Activated CD4-positive, alpha-beta T cell treated with anti-CD3 and anti-CD28 coated beads, Interleukin-2, amount 10 ng/mL, durations not matched to agents 24 days and 14 days (primary cell): Measurements from ENCODE around the gene SYPL1. TPM values are rescaled to one million over a fixed set of nuclear protein-coding genes. Genes with fewer than 3 reads are reported as not detected.

Experiments
- DNase-seq: peaks from one replicate; pipeline ENCODE4 v3.0.0; 2022
- H3K27ac Mint-ChIP-seq: one replicate; pipeline ENCODE4 v1.8.0; 2022; ENCODE audit warnings: mild to moderate bottlenecking, mixed read lengths
- H3K27me3 Mint-ChIP-seq: one replicate; pipeline ENCODE4 v1.8.0; 2022; ENCODE audit warnings: mixed read lengths
- H3K36me3 Mint-ChIP-seq: one replicate; pipeline ENCODE4 v1.8.0; 2022; ENCODE audit warnings: low read depth, mild to moderate bottlenecking, mixed read lengths
- H3K4me1 Mint-ChIP-seq: one replicate; pipeline ENCODE4 v1.8.0; 2021; ENCODE audit warnings: mixed read lengths
- H3K4me3 Mint-ChIP-seq: one replicate; pipeline ENCODE4 v1.8.0; 2022; ENCODE audit warnings: mild to moderate bottlenecking, moderate library complexity, mixed read lengths
- H3K9me3 Mint-ChIP-seq: one replicate; pipeline ENCODE4 v1.8.0; 2021; ENCODE audit warnings: mixed read lengths
- intact Hi-C: fragments of 100-400 bp; cut with micrococcal nuclease; formaldehyde crosslinking; loops from one replicate; pipeline ENCODE4 v1.15.1; 2023
- total RNA-seq: library from RNA; stranded (reverse); gene quantifications from 2 replicates; pipeline ENCODE4 v1.2.3, GENCODE V29; 2022

SYPL1 gene
- total RNA-seq, 1 donor from 2014 or later, result 27.2 TPM

DNA sequence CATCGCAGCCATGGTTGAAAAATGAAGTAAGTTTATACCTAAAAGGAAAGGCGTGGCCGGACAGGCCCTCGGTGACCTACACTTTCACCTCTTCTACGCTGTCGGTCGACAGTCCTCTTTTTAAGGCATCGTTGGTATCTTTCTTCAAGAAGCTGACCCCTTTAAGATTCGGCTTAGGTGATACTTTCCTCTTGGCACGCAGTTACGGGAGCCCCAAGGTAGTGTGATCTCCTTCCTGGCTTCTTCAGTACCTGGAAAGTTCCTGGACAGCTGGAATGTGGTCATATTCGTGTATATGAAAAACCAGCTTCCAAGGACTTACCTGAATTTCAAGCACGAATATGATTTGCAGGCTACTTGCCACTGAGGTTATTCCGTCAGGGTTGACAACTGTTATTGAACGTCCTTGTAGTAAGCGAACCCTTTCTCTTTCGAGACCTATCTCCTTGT lies 885 bp upstream of the SYPL1 start:
- H3K27me3 Mint-ChIP-seq, result peaks cover 3% of the 10 kb centered on the region
- H3K4me1 Mint-ChIP-seq, result peaks cover 44% of the 10 kb centered on the region
- H3K9me3 Mint-ChIP-seq, result no peaks in the 10 kb centered on the region

DNA sequence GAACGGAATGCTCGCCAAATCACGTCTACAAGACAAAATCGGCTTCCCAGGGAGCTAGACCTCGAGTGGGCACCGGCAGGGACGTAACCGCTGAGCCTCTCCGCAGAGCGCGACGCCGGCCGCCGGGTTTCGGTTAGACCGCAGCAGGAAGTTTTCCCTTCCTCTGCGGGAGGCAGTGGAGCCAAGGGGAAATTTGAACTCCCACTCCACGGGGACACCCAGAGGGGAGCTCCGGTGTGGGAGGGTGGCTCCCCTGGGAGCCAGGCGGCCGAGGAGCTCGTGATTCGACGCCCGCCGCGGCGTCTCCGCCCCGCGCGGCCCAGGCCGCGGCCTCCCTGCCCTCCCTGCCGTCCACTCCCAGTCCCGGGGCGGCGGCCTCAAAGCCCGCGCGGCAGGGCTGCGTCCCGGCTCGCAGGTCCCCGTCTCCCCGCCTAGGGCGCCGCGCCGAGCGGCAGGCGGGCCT lies 426 bp downstream of the SYPL1 start:
- H3K4me3 Mint-ChIP-seq, result peak overlapping the region; percentile 86
- intact Hi-C loops, result loop anchor here (1.0 to 5.0 kb wide), 3 partner anchors 40 to 1631 kb away; partner anchors contain the start of gene CBLL1
- peaks cover 3% of the 10 kb centered on the region for H3K27me3 Mint-ChIP-seq
- H3K9me3 Mint-ChIP-seq, result no peaks in the 10 kb centered on the region
- H3K27ac Mint-ChIP-seq, result peak overlapping the region; percentile 92
- H3K36me3 Mint-ChIP-seq, result peaks cover 6% of the 10 kb centered on the region
- H3K4me1 Mint-ChIP-seq, result peaks cover 44% of the 10 kb centered on the region
- DNase-seq, result peak; percentile 88

More for the DNA sequence above, 885 bp upstream of the SYPL1 start:
- intact Hi-C loops, result loop anchor here (1.0 to 5.0 kb wide), 3 partner anchors 42 to 1629 kb away; partner anchors contain the start of gene CBLL1
- H3K27ac Mint-ChIP-seq, result peak overlapping the region; percentile 92
- peaks cover 2% of the 10 kb centered on the region for H3K36me3 Mint-ChIP-seq
- H3K4me3 Mint-ChIP-seq, result peak overlapping the region; percentile 86
- DNase-seq, result peak; percentile 57

DNA sequence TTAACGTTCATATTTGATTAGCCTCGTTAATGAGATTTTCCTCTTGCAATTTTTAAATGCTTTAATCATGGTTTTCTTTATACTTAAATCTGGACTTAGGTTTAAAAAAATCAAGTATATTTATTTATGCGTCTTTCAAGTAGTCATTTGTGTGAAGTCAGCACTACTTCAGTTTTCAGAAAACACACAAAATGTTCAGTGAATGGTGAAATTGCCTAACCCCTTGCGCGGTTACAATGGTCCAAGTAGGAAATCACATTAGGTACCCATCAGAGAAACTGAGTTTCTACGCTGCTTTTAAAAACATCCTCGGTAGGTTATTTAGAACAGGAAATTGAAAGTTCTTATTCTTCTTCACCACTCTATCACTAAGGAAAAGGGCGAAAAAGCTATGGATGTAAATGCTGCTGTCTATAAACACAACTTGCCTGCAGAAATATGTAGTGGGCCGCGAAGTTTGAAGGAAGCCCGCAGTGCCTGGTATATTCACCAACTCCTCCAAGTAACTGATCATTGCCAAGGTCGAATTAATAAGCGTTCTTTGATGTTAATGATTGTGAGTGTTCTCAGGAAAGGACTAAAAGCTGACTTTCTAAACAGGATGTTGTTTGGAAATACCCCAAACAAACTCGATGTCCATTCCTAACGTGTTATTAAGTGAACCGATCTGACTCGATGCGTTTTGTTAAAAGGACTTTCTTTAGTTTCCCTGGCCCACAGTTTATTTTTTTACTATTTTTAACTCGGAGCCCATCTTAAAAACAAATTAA lies 1.0 kb downstream of the SYPL1 start:
- DNase-seq, result peak; percentile 61
- Mint-ChIP-seq H3K27ac (peak overlapping the region; percentile 83), H3K4me1 (peaks cover 42% of the 10 kb centered on the region), H3K27me3 (peaks cover 3% of the 10 kb centered on the region), H3K36me3 (peaks cover 6% of the 10 kb centered on the region), H3K4me3 (peak overlapping the region; percentile 84), H3K9me3 (no peaks in the 10 kb centered on the region)
- intact Hi-C loops, result loop anchor here (5.0 kb wide), 1 partner anchor 1631 kb away; the partner anchor contains the start of gene CBLL1

GRCh38 chr7:106110238-106110560 lies 1.9 kb downstream of the SYPL1 start:
- H3K4me3 Mint-ChIP-seq, result peak overlapping the region; percentile 62
- H3K4me1 Mint-ChIP-seq, result peaks cover 47% of the 10 kb centered on the region
- peaks cover 3% of the 10 kb centered on the region for H3K27me3 Mint-ChIP-seq
- peak overlapping the region; percentile 12 for H3K27ac Mint-ChIP-seq
- intact Hi-C loops, result loop anchor here (5.0 kb wide), 1 partner anchor 1632 kb away; the partner anchor contains the start of gene CBLL1
- peaks cover 11% of the 10 kb centered on the region for H3K36me3 Mint-ChIP-seq
- DNase-seq, result peak; percentile 56
- H3K9me3 Mint-ChIP-seq, result no peaks in the 10 kb centered on the region

DNA sequence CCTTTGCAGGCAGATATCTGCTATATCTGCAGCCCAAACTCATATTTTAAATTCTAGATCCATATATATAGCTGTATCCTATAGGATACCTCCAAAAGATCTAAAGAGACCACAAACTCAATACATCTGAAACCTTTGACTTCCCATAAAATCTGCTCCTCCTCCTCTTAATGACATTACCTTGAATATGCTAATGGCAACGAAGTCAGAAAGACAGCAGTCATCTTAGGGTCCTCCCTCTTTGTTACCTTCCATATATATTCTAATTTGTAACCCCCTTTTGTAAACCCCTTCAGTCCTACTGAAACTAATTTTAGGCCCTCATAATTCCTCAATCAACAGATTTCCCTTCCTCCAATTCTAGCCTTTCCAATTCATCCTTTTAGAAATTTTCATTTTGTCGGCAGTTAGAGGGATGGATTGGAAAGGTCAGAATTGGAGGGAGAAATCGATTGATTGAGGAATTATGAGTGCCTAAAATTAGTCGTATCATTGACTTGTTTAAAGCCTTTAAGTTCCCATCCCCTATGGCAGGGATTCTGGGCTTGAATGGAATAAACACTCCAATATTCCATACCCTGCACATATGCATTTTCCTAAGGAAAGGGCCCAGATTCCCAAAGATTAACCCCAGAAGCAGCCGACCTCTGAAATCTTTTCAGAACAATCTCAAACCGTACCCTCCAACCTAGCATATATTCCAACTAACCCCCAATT lies 2.4 kb downstream of the SYPL1 start:
- peak; percentile 40 for DNase-seq
- intact Hi-C loops, result loop anchor here (5.0 kb wide), 1 partner anchor 1633 kb away; the partner anchor contains the start of gene CBLL1
- peak overlapping the region; percentile 62 for H3K4me3 Mint-ChIP-seq
- peaks cover 3% of the 10 kb centered on the region for H3K27me3 Mint-ChIP-seq
- H3K4me1 Mint-ChIP-seq, result peaks cover 48% of the 10 kb centered on the region
- H3K36me3 Mint-ChIP-seq, result peaks cover 13% of the 10 kb centered on the region
- peak overlapping the region; percentile 12 for H3K27ac Mint-ChIP-seq
- no peaks in the 10 kb centered on the region for H3K9me3 Mint-ChIP-seq

- Mint-ChIP-seq H3K4me3 (no peak overlapping the region), H3K27ac (no peak overlapping the region), H3K36me3 (peaks cover 13% of the 10 kb centered on the region), H3K9me3 (no peaks in the 10 kb centered on the region), H3K27me3 (peaks cover 3% of the 10 kb centered on the region), H3K4me1 (peaks cover 46% of the 10 kb centered on the region)
- peak; percentile 58 for DNase-seq
- intact Hi-C loops, result no loop called here
Observed at GRCh38 chr7:106108991-106109390, 3.1 kb downstream of the SYPL1 start.

GRCh38 chr7:106104721-106105260 lies 7.3 kb downstream of the SYPL1 start:
- H3K9me3 Mint-ChIP-seq, result no peaks in the 10 kb centered on the region
- DNase-seq, result peak; percentile 41
- H3K27me3 Mint-ChIP-seq, result no peaks in the 10 kb centered on the region
- H3K27ac Mint-ChIP-seq, result no peak overlapping the region
- intact Hi-C loops, result no loop called here
- peaks cover 43% of the 10 kb centered on the region for H3K4me1 Mint-ChIP-seq
- H3K36me3 Mint-ChIP-seq, result peaks cover 18% of the 10 kb centered on the region
- no peak overlapping the region for H3K4me3 Mint-ChIP-seq

- Mint-ChIP-seq H3K4me3 (no peak overlapping the region), H3K9me3 (no peaks in the 10 kb centered on the region), H3K27me3 (no peaks in the 10 kb centered on the region), H3K4me1 (peaks cover 36% of the 10 kb centered on the region), H3K36me3 (peaks cover 18% of the 10 kb centered on the region), H3K27ac (no peak overlapping the region)
- DNase-seq, result no peak
- intact Hi-C loops, result no loop called here
Observed at GRCh38 chr7:106102387-106102966, 9.6 kb downstream of the SYPL1 start.

GRCh38 chr7:106101726-106102125 lies 10.4 kb downstream of the SYPL1 start:
- Mint-ChIP-seq H3K9me3 (no peaks in the 10 kb centered on the region), H3K27ac (no peak overlapping the region), H3K4me3 (no peak overlapping the region), H3K36me3 (peaks cover 16% of the 10 kb centered on the region), H3K4me1 (peaks cover 36% of the 10 kb centered on the region), H3K27me3 (no peaks in the 10 kb centered on the region)
- intact Hi-C loops, result no loop called here
- no peak for DNase-seq

- H3K36me3 Mint-ChIP-seq, result peaks cover 21% of the 10 kb centered on the region
Observed at GRCh38 chr7:106100863-106101629, 11.1 kb downstream of the SYPL1 start.

DNA sequence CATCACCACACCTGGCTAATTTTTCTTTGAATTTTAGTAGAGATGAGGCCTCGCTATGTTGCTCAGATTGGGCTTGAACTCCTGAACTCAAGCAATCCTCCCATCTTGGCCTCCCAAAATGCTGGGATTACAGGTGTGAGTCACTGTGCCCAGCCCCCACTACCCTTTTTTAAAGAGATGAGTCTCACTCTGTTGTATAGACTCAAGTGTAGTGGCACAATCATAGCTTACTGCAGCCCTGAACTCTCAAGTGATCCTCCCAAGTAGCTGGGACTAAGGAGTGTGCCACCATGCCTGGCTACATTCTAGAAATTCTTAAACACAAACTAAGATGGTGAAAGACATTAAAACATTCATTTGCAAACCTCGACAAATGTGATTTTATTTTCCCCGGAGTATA lies 12.6 kb downstream of the SYPL1 start:
- Mint-ChIP-seq H3K9me3 (no peaks in the 10 kb centered on the region), H3K27me3 (no peaks in the 10 kb centered on the region), H3K27ac (no peak overlapping the region), H3K36me3 (peaks cover 15% of the 10 kb centered on the region), H3K4me1 (peaks cover 28% of the 10 kb centered on the region), H3K4me3 (no peak overlapping the region)
- DNase-seq, result peak; percentile 45
- intact Hi-C loops, result no loop called here

More at GRCh38 chr7:106100863-106101629, 11.1 kb downstream of the SYPL1 start:
- Mint-ChIP-seq H3K4me1 (peaks cover 36% of the 10 kb centered on the region), H3K4me3 (no peak overlapping the region), H3K9me3 (no peaks in the 10 kb centered on the region), H3K27ac (no peak overlapping the region), H3K27me3 (no peaks in the 10 kb centered on the region)
- intact Hi-C loops, result no loop called here
- no peak for DNase-seq

DNA sequence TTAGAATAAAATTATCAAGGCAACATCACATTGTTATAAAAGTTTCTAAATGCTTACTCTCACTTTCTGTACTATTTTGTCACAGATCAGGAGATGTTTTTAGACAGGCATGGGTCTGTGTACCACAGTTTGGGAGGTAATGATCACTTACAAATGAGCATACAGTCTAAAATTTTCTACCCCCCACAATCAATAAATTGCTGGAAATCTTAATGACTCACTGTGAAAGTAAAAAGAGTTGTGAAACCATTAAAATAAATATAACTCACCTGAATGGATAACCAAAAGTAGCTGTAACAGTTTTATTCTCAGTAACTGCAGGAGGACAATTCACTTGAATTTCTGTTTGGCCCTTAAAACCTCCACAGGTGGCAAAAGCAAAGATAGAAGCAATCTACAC lies 13.2 kb downstream of the SYPL1 start:
- Mint-ChIP-seq H3K4me1 (peaks cover 26% of the 10 kb centered on the region), H3K4me3 (no peak overlapping the region), H3K36me3 (peaks cover 15% of the 10 kb centered on the region), H3K27ac (no peak overlapping the region), H3K9me3 (no peaks in the 10 kb centered on the region), H3K27me3 (no peaks in the 10 kb centered on the region)
- no peak for DNase-seq
- intact Hi-C loops, result no loop called here

DNA sequence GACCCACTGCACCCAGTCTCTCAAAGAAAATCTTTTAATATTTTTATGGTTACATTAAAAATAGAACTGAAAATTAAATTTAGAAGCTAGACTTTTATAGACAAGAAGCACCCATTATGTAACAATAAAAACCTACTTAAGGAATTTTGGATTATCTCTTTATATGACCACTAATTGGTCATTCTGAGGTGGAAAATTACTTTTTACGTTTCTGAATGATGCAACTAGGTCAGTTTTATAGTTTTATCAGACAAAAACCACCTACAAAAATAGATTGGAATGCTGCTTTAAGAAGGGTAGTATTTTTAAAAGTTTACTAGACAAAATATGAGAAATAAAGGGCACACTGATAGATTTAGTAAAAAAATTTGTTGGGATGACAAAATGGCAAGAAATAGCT lies 16.5 kb downstream of the SYPL1 start:
- intact Hi-C loops, result no loop called here

More for the DNA sequence above, 16.5 kb downstream of the SYPL1 start:
- H3K27me3 Mint-ChIP-seq, result no peaks in the 10 kb centered on the region
- H3K4me1 Mint-ChIP-seq, result peaks cover 14% of the 10 kb centered on the region
- no peak for DNase-seq
- no peak overlapping the region for H3K27ac Mint-ChIP-seq
- H3K9me3 Mint-ChIP-seq, result no peaks in the 10 kb centered on the region
- H3K36me3 Mint-ChIP-seq, result peaks cover 29% of the 10 kb centered on the region
- no peak overlapping the region for H3K4me3 Mint-ChIP-seq
